ENCODE data around the gene FKBP8.
"Not testable (repeated sequence)": the region's sequence is repeated elsewhere in the genome, so short reads cannot be mapped to it uniquely, and the experiment has no call there.

FKBP8 gene

GRCh38 chr19:18558604-18559003 lies 15.2 kb upstream of the FKBP8 start:
- no peak for DNase-seq (ENCODE audit: low spot score)

DNA sequence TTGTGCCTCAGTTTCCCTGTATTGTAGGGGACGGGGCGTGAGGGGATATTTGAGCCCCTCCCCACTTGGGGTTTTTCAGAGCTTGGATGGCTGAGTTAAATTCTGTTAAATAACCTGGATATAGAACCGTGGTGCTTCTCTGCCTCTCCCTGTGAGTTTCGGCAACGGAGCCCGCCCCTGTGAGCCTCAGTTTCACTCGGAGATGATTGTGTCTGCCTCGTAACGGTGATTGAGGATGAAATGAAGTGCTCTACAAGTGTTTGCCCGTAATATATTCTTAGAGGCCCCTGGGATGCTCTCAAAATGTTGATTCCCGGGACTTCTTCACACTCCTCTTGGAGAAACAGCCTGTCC lies 14.8 kb upstream of the FKBP8 start:
- no peak for DNase-seq (ENCODE audit: low spot score)

- peak; percentile 100 for DNase-seq (ENCODE audit: low spot score)
These were observed 14.2 kb upstream of the FKBP8 start, which contains the start of gene KXD1 for GRCh38 chr19:18557411-18558201. KXD1 (plus strand) TSS chr19:18557870; CDS start chr19:18562057, 4,187 bp downstream.

- DNase-seq (ENCODE audit: low spot score), result no peak
These were observed 8.3 kb upstream of the FKBP8 start for GRCh38 chr19:18551631-18552030.

DNA sequence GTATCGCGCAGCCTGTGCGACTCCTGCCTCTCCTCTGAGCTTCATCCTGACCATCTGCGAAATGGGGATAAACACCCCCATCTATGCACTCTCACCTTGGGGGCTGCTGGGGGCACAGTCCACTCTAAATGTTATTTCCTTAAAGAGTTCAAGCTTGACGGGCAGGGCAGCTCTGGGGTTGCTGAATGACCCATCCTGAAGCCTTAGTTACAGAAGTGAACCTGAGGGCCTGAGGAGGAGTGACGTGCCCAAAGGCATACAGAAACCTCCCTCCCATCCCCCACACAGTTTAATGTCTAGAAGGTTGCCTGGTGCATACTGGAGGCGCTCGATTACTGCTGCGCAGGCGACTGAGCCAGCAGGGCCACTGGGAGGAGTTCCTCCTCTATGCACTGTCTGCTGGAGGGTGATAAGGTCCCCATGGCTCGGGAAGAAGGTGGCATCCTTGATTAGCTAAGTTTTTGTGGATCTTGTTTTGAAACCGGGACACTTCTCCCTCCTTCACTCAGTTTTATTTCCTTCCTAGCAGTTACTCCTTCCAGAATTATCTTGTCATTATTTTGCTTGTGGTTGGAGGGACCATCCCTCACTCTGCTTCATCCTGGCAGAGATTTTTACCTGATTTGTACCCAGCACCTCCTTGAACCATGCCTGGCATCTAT lies 572 bp upstream of the FKBP8 start:
- peak; percentile 92 for DNase-seq (ENCODE audit: low spot score)

DNA sequence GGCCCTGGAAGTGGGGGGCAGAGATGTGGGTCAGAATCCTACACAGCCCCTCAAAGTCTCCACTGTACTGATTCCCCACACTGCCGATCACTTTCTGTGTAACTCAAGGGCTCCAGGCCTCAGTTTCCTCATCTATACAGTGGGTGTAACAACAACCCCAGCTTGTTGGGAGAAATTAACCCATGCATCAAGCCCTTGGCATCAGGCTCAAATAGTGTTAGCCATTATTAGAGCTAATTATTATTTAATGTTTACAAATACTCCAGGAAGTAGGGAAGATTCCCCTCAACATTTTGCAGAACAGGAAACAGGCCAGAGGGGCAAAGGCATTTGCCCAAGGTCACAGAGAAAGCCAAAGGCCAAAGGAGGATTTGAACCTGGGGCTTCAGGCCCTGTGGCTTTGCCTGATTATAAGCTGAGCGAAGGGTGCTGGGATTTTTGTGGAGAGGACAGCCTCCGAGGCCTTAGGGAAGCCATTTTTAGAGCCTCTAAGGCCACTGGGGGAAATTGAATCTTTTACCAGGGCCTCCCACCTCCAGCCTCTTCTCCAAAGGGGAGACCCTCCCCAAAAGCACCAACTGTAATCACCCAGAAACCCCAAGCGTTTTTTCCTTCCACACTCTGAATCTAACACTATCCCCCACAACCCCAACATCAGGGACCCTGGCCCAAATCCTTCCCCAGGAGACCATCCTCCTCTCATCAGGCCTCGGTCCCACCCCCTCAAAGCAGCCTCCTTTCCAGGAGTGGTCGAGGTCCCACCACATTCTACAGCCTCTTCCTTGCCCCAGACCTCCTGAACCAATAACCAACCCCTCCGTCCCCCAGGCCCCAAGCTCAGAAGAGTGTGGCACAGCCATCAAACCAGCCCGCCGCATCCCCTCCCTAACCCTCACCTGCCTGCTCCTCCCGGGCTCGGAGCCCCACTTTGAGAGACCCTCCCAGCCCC lies 1.1 kb downstream of the FKBP8 start:
- peak; percentile 31 for DNase-seq (ENCODE audit: low spot score)

- no peak for DNase-seq (ENCODE audit: low spot score)
These were observed 1.9 kb downstream of the FKBP8 start for GRCh38 chr19:18541258-18541991.

DNA sequence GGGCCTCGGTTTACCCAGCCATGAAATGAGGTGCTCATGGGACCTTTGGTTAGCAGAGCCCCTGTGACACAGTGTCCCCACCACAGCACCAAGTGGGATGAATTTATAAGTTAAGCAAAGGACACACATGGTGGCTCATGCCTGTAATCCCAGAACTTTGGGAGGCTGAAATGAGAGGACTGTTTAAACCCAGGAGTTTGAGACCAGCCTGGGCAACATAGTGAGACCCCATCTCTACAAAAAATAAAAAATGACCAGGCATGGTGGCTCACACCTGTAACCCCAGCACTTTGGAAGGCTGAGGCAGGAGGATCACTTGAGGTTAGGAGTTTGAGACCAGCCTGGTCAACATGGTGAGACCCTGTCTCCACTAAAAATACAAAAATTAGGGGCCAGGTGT lies 3.2 kb downstream of the FKBP8 start:
- not testable (repeated sequence) for DNase-seq (ENCODE audit: low spot score)

DNA sequence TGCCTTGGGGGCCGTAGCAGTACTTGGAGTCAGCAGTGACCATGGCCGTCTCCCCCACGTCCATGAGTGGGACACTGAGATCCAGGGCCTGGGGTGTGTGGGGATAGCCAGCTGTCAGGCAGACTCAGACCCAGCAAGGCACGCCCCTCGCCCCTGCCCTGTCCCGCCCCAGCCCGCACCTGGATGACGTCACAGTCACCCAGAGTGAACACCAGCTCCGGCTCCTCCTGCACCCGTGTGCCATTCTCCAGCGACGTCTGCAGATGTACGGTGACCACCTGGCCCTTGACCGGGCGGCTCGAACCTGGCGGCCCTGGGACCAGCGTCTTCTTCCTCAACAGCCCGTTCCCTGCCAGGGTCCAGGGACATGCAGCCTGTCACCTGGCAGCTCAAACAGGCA lies 4.0 kb downstream of the FKBP8 start:
- no peak for DNase-seq (ENCODE audit: low spot score)

- no peak for DNase-seq (ENCODE audit: low spot score)
These were observed 5.3 kb downstream of the FKBP8 start for GRCh38 chr19:18538115-18538514.

GRCh38 chr19:18537431-18537830 lies 5.9 kb downstream of the FKBP8 start:
- no peak for DNase-seq (ENCODE audit: low spot score)

DNA sequence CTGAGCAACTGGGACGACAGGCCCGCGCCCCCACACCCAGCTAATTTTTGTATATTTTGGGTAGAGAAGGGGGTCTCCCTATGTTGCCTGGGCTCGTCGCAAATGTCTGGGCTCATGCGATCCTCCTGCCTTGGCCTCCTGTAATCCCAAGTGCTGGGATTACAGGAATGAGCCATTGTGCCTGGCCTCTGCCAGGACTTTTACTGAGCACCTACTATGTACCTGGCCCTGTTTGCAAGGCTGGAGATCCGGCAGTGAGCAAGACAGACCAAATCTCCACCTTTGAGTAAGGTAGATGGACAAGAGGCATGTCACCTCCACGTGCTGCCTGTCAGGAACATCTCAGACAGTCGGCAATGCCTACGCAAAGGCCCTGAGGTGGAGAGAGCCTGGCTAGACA lies 6.9 kb downstream of the FKBP8 start:
- no peak for DNase-seq (ENCODE audit: low spot score)

DNA sequence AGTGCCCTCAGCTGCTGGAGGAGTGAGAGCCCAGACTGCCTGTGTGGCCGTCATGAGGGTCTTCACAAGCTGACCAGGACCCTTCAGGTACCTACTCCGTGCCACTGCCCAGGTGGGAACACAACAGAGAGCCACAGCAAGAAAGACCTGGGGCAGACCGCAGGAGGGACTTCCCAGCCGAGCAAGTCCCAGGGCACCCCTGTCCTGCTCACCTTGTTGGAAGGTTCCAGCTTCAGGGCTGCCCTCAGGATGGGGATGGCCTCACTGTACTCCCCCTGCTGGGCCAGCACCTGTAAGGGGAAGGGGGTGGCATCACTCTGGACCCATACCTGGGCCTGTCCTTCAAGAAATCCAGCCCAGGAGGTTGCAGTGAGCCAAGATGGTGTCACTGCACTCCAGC lies 10.3 kb downstream of the FKBP8 start:
- DNase-seq (ENCODE audit: low spot score), result no peak

DNA sequence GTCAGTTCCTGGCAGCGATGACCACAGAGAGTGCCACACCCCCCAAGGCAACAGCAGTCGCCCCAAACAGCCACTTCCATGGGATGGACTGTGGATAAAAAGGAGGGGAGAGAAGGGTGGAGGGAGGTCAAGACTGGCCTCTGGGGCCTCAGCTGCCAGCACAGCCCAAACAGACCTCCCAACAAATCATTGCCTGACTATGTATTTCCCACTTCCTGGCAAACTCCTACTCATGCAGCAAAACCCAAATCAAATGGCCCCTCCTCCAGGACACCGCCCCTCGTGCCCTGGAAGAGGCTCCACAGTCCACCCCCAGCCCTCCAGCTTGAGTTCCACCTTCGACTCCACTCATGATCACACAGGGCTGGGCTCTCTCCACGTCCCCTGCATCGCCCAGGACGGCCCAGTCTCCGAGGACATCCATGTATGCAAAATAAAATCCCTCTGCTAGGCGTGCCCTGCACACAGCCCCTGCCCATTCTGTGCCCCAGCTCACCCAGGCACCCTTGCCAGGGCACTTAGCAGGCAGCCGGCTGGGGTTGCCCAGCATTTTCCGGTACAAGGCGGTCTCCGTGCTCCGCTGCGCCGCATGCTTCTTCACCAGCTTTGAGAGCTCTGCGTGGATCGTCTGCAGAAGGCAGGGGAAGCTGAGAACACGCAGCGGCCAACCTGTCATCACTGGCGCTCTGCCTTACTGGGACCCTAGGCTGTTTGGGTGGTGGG lies 11.0 kb downstream of the FKBP8 start:
- DNase-seq (ENCODE audit: low spot score), result no peak

GRCh38 chr19:18531485-18531884 lies 11.9 kb downstream of the FKBP8 start:
- no peak for DNase-seq (ENCODE audit: low spot score)

DNA sequence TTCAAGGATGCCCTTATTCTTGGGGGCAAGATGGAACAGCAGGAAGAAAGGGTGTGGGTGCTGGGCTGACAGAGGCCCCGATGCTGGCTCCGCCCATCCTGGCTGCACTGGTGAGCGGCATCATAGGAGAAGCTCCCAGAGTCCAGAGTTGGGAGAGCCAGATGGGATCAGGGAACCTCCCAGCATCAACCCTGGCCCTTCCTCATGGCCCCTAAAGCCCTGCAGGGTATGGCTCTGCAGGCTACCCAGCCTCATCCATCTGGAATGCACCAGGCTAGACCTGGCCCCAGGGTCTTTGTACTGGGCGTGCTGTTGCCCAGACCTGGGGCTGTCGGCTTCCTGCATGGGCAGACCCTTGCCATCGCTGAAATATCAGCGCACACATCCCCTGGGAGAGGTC lies 13.6 kb downstream of the FKBP8 start:
- DNase-seq (ENCODE audit: low spot score), result no peak

- DNase-seq (ENCODE audit: low spot score), result no peak
These were observed 17.1 kb downstream of the FKBP8 start for GRCh38 chr19:18526316-18526715.

GRCh38 chr19:18523841-18524240 lies 19.5 kb downstream of the FKBP8 start:
- no peak for DNase-seq (ENCODE audit: low spot score)

GRCh38 chr19:18522862-18523440 lies 20.4 kb downstream of the FKBP8 start:
- not testable (repeated sequence) for DNase-seq (ENCODE audit: low spot score)

- DNase-seq (ENCODE audit: low spot score), result peak; percentile 100
These were observed 21.1 kb downstream of the FKBP8 start for GRCh38 chr19:18522124-18522861.
